HL-60/S4 treated with retinoic acid at 250 ng/mL for 4 days and 3 days (cell line): Measurements from ENCODE around the gene PLD3.
"Not testable (repeated sequence)": the region's sequence is repeated elsewhere in the genome, so short reads cannot be mapped to it uniquely, and the experiment has no call there.

ENCODE experiments used
- in situ Hi-C: fragments of 300-500 bp; cut with MboI; formaldehyde crosslinking; loops from 2 replicates; pipeline ENCODE4 v1.7.0; 2022; ENCODE audit warnings: low sequenced_read_pairs

Gene PLD3

GRCh38 chr19:40387155-40387554 lies 38.7 kb downstream of the PLD3 start:
- in situ Hi-C loops: no loop called here

DNA sequence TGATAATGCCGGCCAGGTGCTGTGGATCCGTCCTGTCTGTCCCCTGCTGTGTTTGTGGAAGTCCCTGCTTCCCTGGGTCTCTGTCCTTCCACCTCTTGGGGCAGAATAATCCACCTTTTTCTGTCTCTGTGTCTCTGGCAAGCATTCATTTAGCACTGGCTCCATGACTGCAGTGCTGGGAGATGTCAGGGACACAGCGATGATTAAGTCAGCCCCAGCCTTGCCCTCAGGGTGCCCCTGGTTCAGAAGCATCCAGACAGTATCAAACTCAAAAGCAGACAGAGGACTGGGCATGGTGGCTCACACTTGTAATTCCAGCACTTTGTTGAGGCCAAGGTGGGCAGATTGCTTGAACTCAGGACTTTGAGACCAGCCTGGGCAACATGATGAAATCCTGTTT lies 40.0 kb downstream of the PLD3 start:
- in situ Hi-C loops: no loop called here

GRCh38 chr19:40389404-40390083 lies 41.0 kb downstream of the PLD3 start:
- in situ Hi-C loops: no loop called here

GRCh38 chr19:40390084-40390742 lies 41.7 kb downstream of the PLD3 start, which contains the start of gene HIPK4:
HIPK4 (minus strand) TSS chr19:40390181; CDS start chr19:40389902, 279 bp downstream.
- in situ Hi-C loops: no loop called here

DNA sequence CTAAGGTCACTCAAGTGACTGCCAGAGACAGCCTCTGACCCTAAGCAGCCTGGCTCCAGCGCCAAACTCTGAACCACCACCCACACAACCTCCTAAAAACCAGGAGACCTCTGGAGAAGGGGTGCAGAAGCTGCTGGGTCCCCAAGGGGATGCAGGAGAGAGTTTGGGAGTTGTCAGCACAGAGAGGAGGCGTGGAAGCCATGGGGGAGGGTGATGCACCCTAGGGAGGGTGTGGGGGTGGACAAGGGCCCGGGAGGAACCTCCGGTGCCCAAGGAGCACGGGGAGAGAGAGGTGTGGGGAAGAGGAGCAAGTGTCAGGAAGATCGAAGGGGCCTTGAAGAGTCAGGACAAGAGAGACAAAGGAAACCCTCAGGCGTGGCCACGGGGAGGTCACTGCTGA lies 43.6 kb downstream of the PLD3 start:
- in situ Hi-C loops: no loop called here

GRCh38 chr19:40392894-40393517 lies 44.5 kb downstream of the PLD3 start:
- in situ Hi-C loops: no loop called here

- in situ Hi-C loops: no loop called here
Measured at GRCh38 chr19:40393894-40394815, 45.7 kb downstream of the PLD3 start.

- in situ Hi-C loops: no loop called here
Measured at GRCh38 chr19:40394816-40395210, 46.3 kb downstream of the PLD3 start.

DNA sequence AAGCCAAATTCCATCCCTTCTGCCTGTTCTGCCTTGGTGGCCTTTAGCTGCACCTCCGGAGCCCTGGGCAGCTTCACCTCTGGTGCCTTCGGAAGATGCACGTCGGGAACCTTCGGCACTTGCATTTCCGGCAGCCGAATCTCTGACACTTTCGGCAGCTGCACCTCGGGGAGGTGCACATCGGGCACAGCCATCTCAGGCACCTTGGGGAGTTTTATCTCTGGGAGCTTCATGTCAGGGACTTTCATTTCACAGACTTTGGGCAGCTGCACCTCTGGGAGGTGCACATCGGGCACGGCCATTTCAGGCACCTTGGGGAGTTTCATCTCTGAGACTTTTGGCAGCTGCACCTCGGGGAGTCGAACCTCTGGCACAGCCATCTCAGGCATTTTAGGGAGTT lies 47.5 kb downstream of the PLD3 start:
- in situ Hi-C loops: no loop called here

DNA sequence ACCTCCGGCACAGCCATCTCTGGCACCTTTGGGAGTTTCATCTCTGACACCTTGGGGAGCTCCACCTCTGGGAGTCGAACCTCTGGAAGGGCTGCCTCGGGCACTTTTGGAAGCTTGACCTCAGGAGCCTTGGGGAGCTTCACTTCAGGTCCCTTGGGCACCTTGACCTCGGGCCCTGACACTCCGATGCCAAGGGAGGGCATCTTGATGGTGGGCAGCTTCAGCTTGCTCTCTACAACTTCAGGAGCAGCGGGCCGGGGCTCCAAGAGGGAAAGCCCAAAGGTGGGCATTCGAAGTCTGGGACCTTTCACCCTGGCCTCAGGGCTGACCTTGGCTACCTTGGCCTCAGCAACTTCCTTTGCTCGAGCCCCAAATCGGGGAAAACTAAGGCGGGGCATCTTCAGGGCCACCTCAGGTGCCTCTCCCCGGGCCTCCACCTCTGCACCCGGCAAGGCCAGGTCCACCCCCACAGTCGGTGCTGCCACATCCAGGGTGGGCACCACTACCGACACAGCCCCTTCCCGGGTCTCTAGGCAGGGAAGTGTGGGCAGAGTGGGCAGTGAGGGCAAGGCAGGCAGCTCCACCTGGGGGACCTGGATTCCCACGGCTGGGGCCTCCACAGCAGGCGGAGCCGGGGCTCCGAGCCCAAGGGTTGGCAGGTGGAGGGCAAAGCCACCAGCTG lies 48.5 kb downstream of the PLD3 start:
- in situ Hi-C loops: no loop called here

DNA sequence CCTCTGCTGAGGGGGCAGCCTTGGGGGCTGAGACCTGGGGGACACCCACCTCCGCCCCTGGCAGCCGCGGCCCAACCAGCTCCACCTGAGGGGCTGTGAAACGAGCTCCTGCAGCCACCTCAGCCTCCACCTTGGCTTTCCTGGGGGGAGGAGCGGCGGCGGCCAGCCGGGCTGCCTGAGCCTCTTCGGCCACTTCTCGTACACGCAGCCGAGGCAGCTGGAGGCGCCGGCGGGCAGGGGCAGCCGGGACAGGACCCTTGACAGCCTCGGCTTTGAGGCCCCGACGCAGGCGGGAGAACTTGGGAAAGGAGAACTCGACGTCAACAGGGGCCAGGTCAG lies 49.0 kb downstream of the PLD3 start:
- in situ Hi-C loops: no loop called here

GRCh38 chr19:40398417-40399131 lies 50.1 kb downstream of the PLD3 start:
- in situ Hi-C loops: no loop called here

DNA sequence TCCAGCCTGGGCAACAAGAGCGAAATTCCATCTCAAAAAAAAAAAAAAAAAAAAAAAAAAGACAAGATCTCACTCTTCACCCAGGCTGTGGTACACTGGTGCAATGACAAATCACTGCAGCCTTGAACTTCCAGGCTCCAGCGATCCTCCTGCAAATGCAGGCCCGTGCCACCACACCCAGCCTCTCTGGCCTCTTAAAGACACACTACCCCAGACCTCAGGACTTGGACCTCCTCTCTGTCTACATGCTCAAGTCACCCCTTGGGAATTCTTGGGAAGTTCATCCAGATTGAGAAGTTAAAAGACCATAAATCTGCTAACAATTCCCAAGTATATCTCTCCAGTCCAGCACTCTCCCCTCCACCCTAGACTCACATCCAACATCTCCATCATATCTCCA lies 52.1 kb downstream of the PLD3 start:
- in situ Hi-C loops: no loop called here

DNA sequence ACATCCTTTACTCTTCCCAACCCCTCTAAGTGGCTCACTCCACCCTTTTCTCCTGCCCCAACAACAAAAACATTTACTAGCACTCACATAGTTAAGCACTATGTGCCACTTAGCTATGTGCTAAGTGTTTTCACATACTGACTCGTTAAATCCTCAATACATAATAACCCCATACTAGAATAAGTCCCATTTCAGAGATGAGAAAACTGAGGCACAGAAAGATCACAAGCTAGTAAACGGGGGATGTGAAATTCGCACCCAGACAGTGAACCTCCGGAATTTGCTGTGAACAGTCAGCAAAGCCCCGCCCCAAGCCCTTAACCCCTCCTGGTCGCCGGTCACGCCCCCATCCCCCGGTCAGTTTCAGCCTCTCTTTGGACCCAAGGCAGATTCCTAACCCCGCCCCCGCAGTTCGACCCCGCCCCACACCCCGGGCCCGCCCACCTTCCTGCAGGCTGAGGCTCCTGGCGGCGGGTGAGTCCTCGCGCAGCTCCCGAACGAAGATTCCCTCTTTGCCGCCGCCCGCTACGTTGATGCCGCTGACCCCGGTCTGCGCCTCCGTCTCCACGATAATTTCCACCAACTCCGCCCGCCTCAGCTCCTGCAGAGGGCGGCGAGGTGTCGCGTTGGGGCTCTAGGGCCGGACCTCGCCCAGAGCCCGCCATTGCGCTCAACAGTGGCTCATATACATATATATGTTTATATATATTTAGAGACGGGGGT lies 54.9 kb downstream of the PLD3 start:
- in situ Hi-C loops: no loop called here

- in situ Hi-C loops: no loop called here
Measured at GRCh38 chr19:40407714-40408597, 59.5 kb downstream of the PLD3 start.

DNA sequence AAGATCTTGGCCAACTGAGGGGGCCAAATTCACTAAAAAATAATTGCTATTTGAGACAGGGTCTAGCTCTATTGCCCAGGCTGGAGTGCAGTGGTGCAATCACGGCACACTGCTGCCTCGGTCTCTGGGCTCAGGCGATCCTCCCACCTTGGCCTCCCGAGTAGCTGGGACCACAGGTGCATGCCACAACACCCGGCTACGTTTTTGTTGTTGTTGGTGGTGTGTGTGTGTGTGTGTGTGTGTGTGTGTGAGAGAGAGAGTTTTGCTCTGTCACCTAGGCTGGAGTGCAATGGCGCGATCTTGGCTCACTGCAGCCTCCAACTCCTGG lies 60.1 kb downstream of the PLD3 start:
- in situ Hi-C loops: not testable (repeated sequence)

DNA sequence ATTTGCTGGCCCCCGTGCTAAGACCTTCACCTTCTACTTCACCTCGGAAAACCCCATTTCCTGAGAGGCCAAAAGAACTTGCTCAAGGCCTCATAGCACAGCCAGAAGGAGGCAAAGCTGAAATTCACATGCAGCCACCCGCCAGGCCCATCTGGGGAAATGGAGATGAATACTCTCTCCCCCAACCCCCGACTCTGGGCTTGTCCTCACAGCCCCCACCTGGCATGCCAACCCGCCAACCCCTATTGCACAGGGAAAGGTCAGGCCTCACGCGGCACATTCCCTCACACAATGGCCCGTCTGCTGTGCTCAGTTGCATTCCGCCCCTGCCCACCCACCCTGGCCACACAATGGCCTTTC lies 61.5 kb downstream of the PLD3 start:
- in situ Hi-C loops: no loop called here

- in situ Hi-C loops: no loop called here
Measured at GRCh38 chr19:40411125-40411842, 62.8 kb downstream of the PLD3 start.
